SK-N-SH (cell line): ENCODE measurements around the gene CTNND1.

Experiments used
- EZH2phosphoT487 ChIP-seq: fragments of 200-600 bp; sonication (generic); IDR thresholded peaks from 2 replicates; pipeline ENCODE4 v1.6.1; 2017; ENCODE audit warnings: low read depth, mixed run types, mild to moderate bottlenecking, antibody characterized with exemption, moderate library complexity, borderline replicate concordance
- GABPA ChIP-seq: IDR thresholded peaks from 2 replicates; pipeline ENCODE4 v1.4.0; 2012; ENCODE audit warnings: low read depth, mild to moderate bottlenecking
- MAX ChIP-seq: IDR thresholded peaks from 2 replicates; pipeline ENCODE4 v1.4.0; 2012; ENCODE audit warnings: low read depth
- MEF2A ChIP-seq: IDR thresholded peaks from 2 replicates; pipeline ENCODE4 v1.4.0; 2012; ENCODE audit warnings: low read depth, borderline replicate concordance
- MXI1 ChIP-seq: IDR thresholded peaks from 2 replicates; pipeline ENCODE4 v1.6.1; 2012; ENCODE audit warnings: mild to moderate bottlenecking, low read depth, low read length, improper control_type of control experiment
- POLR2AphosphoS5 ChIP-seq: IDR thresholded peaks from 2 replicates; pipeline ENCODE4 v1.6.1; 2012; ENCODE audit warnings: low read depth, low read length
- SMC3 ChIP-seq: IDR thresholded peaks from 2 replicates; pipeline ENCODE4 v1.6.1; 2012; ENCODE audit warnings: low read depth, low read length, improper control_type of control experiment
- TEAD4 ChIP-seq: IDR thresholded peaks from 2 replicates; pipeline ENCODE4 v1.4.0; 2012; ENCODE audit warnings: mild to moderate bottlenecking, borderline replicate concordance; ENCODE audit not compliant: insufficient read depth
- TF ChIP-seq, protein P1 (sequence below): fragments of 200-600 bp; sonication (generic); IDR thresholded peaks from 2 replicates; pipeline ENCODE4 v1.6.1; 2017; ENCODE audit warnings: antibody characterized with exemption, mild to moderate bottlenecking, moderate library complexity
- TF ChIP-seq, protein P2 (sequence below): fragments of 150-350 bp; IDR thresholded peaks from 2 replicates; pipeline ENCODE4 v1.6.1; 2017; ENCODE audit warnings: antibody characterized with exemption, low read length, low read depth, borderline replicate concordance
- TF ChIP-seq, protein P3 (sequence below): IDR thresholded peaks from 2 replicates; pipeline ENCODE4 v1.6.1; 2012; ENCODE audit warnings: mild to moderate bottlenecking, low read depth, low read length, moderate library complexity

DNA sequence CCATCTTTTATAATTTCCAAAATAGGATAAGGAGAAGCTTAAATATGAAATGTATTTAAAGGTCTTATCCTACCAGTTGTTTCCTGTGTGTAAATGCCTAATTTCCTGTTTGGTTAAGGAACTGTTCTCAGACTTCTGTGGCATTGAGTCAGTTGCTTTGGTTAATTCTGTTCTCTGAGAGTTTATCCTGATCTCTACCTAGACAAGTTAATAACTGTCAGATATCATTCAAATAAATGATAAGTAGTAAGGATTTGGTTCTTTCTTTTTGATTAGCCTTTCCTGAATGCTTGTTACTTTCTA lies 39.5 kb downstream of the CTNND1 start:
- TF ChIP-seq, protein P1, sequence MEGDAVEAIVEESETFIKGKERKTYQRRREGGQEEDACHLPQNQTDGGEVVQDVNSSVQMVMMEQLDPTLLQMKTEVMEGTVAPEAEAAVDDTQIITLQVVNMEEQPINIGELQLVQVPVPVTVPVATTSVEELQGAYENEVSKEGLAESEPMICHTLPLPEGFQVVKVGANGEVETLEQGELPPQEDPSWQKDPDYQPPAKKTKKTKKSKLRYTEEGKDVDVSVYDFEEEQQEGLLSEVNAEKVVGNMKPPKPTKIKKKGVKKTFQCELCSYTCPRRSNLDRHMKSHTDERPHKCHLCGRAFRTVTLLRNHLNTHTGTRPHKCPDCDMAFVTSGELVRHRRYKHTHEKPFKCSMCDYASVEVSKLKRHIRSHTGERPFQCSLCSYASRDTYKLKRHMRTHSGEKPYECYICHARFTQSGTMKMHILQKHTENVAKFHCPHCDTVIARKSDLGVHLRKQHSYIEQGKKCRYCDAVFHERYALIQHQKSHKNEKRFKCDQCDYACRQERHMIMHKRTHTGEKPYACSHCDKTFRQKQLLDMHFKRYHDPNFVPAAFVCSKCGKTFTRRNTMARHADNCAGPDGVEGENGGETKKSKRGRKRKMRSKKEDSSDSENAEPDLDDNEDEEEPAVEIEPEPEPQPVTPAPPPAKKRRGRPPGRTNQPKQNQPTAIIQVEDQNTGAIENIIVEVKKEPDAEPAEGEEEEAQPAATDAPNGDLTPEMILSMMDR: no peak
- no peak for TF ChIP-seq POLR2AphosphoS5
- TF ChIP-seq EZH2phosphoT487: no peak
- no peak for TF ChIP-seq MAX
- TF ChIP-seq GABPA: no peak
- TF ChIP-seq, protein P2, sequence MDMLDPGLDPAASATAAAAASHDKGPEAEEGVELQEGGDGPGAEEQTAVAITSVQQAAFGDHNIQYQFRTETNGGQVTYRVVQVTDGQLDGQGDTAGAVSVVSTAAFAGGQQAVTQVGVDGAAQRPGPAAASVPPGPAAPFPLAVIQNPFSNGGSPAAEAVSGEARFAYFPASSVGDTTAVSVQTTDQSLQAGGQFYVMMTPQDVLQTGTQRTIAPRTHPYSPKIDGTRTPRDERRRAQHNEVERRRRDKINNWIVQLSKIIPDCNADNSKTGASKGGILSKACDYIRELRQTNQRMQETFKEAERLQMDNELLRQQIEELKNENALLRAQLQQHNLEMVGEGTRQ: no peak
- TF ChIP-seq SMC3: no peak
- TF ChIP-seq MXI1: no peak
- TF ChIP-seq, protein P3, sequence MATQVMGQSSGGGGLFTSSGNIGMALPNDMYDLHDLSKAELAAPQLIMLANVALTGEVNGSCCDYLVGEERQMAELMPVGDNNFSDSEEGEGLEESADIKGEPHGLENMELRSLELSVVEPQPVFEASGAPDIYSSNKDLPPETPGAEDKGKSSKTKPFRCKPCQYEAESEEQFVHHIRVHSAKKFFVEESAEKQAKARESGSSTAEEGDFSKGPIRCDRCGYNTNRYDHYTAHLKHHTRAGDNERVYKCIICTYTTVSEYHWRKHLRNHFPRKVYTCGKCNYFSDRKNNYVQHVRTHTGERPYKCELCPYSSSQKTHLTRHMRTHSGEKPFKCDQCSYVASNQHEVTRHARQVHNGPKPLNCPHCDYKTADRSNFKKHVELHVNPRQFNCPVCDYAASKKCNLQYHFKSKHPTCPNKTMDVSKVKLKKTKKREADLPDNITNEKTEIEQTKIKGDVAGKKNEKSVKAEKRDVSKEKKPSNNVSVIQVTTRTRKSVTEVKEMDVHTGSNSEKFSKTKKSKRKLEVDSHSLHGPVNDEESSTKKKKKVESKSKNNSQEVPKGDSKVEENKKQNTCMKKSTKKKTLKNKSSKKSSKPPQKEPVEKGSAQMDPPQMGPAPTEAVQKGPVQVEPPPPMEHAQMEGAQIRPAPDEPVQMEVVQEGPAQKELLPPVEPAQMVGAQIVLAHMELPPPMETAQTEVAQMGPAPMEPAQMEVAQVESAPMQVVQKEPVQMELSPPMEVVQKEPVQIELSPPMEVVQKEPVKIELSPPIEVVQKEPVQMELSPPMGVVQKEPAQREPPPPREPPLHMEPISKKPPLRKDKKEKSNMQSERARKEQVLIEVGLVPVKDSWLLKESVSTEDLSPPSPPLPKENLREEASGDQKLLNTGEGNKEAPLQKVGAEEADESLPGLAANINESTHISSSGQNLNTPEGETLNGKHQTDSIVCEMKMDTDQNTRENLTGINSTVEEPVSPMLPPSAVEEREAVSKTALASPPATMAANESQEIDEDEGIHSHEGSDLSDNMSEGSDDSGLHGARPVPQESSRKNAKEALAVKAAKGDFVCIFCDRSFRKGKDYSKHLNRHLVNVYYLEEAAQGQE: no peak
- TF ChIP-seq MEF2A: no peak
- no peak for TF ChIP-seq TEAD4
